Measurements from ENCODE around the gene ABHD16B. TPM values are rescaled to one million over a fixed set of nuclear protein-coding genes. Genes with fewer than 3 reads are reported as not detected.

The ABHD16B gene
- total and polyA plus RNA-seq, 2 experiments from 2014 or later: not detected

- Histone ChIP-seq H2AFZ (peak overlapping the region; percentile 77), H3K27me3 (replicated peaks; ENCODE audit: insufficient read depth) (no peaks in the 10 kb centered on the region), H3K9me3 (ENCODE audit: low read depth) (no peaks in the 10 kb centered on the region), H3K79me2 (ENCODE audit: insufficient read depth) (no peaks in the 10 kb centered on the region), H4K20me1 (ENCODE audit: insufficient read depth) (no peaks in the 10 kb centered on the region), H3K4me1 (ENCODE audit: insufficient read depth) (peaks cover 6% of the 10 kb centered on the region), H3F3A (ENCODE audit: insufficient read depth) (no peaks in the 10 kb centered on the region), H3K9me2 (ENCODE audit: insufficient read depth) (no peaks in the 10 kb centered on the region), H3K27ac (no peak overlapping the region), H3K9ac (peak overlapping the region; percentile 44), H3K36me3 (ENCODE audit: low read depth) (no peaks in the 10 kb centered on the region), H3K4me2 (ENCODE audit: unreplicated experiment) (peak overlapping the region; percentile 65), H3K4me3 (peak overlapping the region; percentile 71)
- in situ Hi-C loops (cut with MboI): no loop called here
- TF ChIP-seq EZH2 (IDR thresholded peaks at IDR 0.05; ENCODE audit: insufficient read depth, poor library complexity, severe bottlenecking): peak; percentile 89
- TF ChIP-seq EZH2phosphoT487 (IDR thresholded peaks at IDR 0.05; ENCODE audit: insufficient read depth, low read depth): no peak
- 3 to 6% methylated on average over 25 to 58 of the region's 99 CpGs for WGBS, 2 experiments (ENCODE audit: low coverage in 1 of 2, low lambda C conversion rate in 2 of 2, missing lambda C conversion rate in 2 of 2)
- DNase-seq: peak; percentile 39
Observed at GRCh38 chr20:63829945-63830835, 31.1 kb upstream of the ABHD16B start.

- Histone ChIP-seq H4K20me1 (ENCODE audit: insufficient read depth) (no peaks in the 10 kb centered on the region), H3K9ac (peak within 1 kb of the TSS; percentile 44), H3K4me2 (ENCODE audit: unreplicated experiment) (peak within 1 kb of the TSS; percentile 65), H3F3A (ENCODE audit: insufficient read depth) (no peaks in the 10 kb centered on the region), H3K79me2 (ENCODE audit: insufficient read depth) (no peaks in the 10 kb centered on the region), H3K36me3 (ENCODE audit: low read depth) (no peaks in the 10 kb centered on the region), H3K9me2 (ENCODE audit: insufficient read depth) (no peaks in the 10 kb centered on the region), H3K9me3 (ENCODE audit: low read depth) (no peaks in the 10 kb centered on the region), H3K27me3 (replicated peaks; ENCODE audit: insufficient read depth) (no peaks in the 10 kb centered on the region), H3K4me3 (peak within 1 kb of the TSS; percentile 71), H3K4me1 (ENCODE audit: insufficient read depth) (peaks cover 6% of the 10 kb centered on the region), H2AFZ (peak within 1 kb of the TSS; percentile 77), H3K27ac (no peak within 1 kb of the TSS)
- peak; percentile 75 for DNase-seq
- in situ Hi-C loops (cut with MboI): no loop called here
- WGBS, 2 experiments (ENCODE audit: low coverage in 1 of 2, low lambda C conversion rate in 2 of 2, missing lambda C conversion rate in 2 of 2): 2% methylated on average over 64 of the region's 147 CpGs; no CpG with 5 or more reads in 1 of the 2 experiments
- TF ChIP-seq EZH2phosphoT487 (IDR thresholded peaks at IDR 0.05; ENCODE audit: insufficient read depth, low read depth): no peak
- TF ChIP-seq EZH2 (IDR thresholded peaks at IDR 0.05; ENCODE audit: insufficient read depth, poor library complexity, severe bottlenecking): no peak
Observed at GRCh38 chr20:63830841-63831588, 30.3 kb upstream of the ABHD16B start, which contains the start of gene ZBTB46. Gene ZBTB46, minus strand, starts transcription at chr20:63831264. Its CDS starts 40,507 bp downstream, at chr20:63790757.

DNA sequence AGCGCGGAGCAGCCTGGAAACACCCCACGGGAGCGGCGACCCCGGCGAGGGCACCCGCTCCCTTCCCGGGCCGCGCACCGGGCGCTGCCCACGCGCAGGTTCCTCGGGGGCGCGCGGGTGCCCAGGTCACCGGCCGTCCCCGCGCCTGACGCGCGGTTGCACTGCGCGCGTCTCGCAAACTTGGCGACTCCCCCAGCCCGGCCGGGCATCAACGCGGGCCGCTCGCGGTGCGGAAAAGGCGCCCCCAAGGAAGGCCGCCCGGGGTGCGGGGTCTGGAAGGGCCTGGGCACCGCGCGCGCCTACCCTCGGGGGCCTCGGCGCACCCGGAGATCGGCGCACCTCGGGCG is 29.7 kb upstream of the ABHD16B start:
- Histone ChIP-seq H3K4me2 (ENCODE audit: unreplicated experiment) (no peak overlapping the region), H3K27ac (no peak overlapping the region), H3F3A (ENCODE audit: insufficient read depth) (no peaks in the 10 kb centered on the region), H3K27me3 (replicated peaks; ENCODE audit: insufficient read depth) (no peaks in the 10 kb centered on the region), H3K4me3 (peak overlapping the region; percentile 59; the same call in 1 of the 2 replicates), H3K9me2 (ENCODE audit: insufficient read depth) (no peaks in the 10 kb centered on the region), H3K9ac (no peak overlapping the region), H4K20me1 (ENCODE audit: insufficient read depth) (no peaks in the 10 kb centered on the region), H3K79me2 (ENCODE audit: insufficient read depth) (no peaks in the 10 kb centered on the region), H3K9me3 (ENCODE audit: low read depth) (no peaks in the 10 kb centered on the region), H2AFZ (peak overlapping the region; percentile 16; the same call in 1 of the 2 replicates), H3K36me3 (ENCODE audit: low read depth) (no peaks in the 10 kb centered on the region), H3K4me1 (ENCODE audit: insufficient read depth) (peaks cover 6% of the 10 kb centered on the region)
- in situ Hi-C loops (cut with MboI): no loop called here
- no peak for TF ChIP-seq EZH2 (IDR thresholded peaks at IDR 0.05; ENCODE audit: insufficient read depth, poor library complexity, severe bottlenecking)
- no peak for TF ChIP-seq EZH2phosphoT487 (IDR thresholded peaks at IDR 0.05; ENCODE audit: insufficient read depth, low read depth)
- 3% methylated on average over 7 to 36 of the region's 55 CpGs for WGBS, 2 experiments (ENCODE audit: low coverage in 1 of 2, low lambda C conversion rate in 2 of 2, missing lambda C conversion rate in 2 of 2)
- peak; percentile 22 for DNase-seq

GRCh38 chr20:63831993-63832686 is 29.2 kb upstream of the ABHD16B start:
- Histone ChIP-seq H3K9me2 (ENCODE audit: insufficient read depth) (no peaks in the 10 kb centered on the region), H3K27me3 (replicated peaks; ENCODE audit: insufficient read depth) (no peaks in the 10 kb centered on the region), H3K4me3 (no peak overlapping the region), H3K27ac (no peak overlapping the region), H3K36me3 (ENCODE audit: low read depth) (no peaks in the 10 kb centered on the region), H3K9me3 (ENCODE audit: low read depth) (no peaks in the 10 kb centered on the region), H2AFZ (0 out of 2 replicates have a peak overlapping the region, but pooled peaks have one; percentile 16), H3K4me1 (ENCODE audit: insufficient read depth) (peaks cover 6% of the 10 kb centered on the region), H3K4me2 (ENCODE audit: unreplicated experiment) (no peak overlapping the region), H3K9ac (no peak overlapping the region), H4K20me1 (ENCODE audit: insufficient read depth) (no peaks in the 10 kb centered on the region), H3K79me2 (ENCODE audit: insufficient read depth) (no peaks in the 10 kb centered on the region), H3F3A (ENCODE audit: insufficient read depth) (no peaks in the 10 kb centered on the region)
- no peak for TF ChIP-seq EZH2phosphoT487 (IDR thresholded peaks at IDR 0.05; ENCODE audit: insufficient read depth, low read depth)
- no peak for TF ChIP-seq EZH2 (IDR thresholded peaks at IDR 0.05; ENCODE audit: insufficient read depth, poor library complexity, severe bottlenecking)
- WGBS, 2 experiments (ENCODE audit: low coverage in 1 of 2, low lambda C conversion rate in 2 of 2, missing lambda C conversion rate in 2 of 2): 23 to 27% methylated on average over 46 to 59 of the region's 76 CpGs
- in situ Hi-C loops (cut with MboI): no loop called here
- peak; percentile 16 for DNase-seq

All from GM23248 (cell line).